ENCODE results near the gene NDE1. TPM values are rescaled to one million over a fixed set of nuclear protein-coding genes. Genes with fewer than 3 reads are reported as not detected.

NDE1 gene, protein sequence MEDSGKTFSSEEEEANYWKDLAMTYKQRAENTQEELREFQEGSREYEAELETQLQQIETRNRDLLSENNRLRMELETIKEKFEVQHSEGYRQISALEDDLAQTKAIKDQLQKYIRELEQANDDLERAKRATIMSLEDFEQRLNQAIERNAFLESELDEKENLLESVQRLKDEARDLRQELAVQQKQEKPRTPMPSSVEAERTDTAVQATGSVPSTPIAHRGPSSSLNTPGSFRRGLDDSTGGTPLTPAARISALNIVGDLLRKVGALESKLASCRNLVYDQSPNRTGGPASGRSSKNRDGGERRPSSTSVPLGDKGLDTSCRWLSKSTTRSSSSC
- 28.2 and 31.4 TPM in 2 replicates for total RNA-seq

GRCh38 chr16:15650019-15650697 is at the start of gene NDE1:
NDE1 (plus strand) TSS chr16:15650245; CDS start chr16:15664779, 14,534 bp downstream.
- DNase-seq (ENCODE audit: low read depth), result peak; percentile 58
- TF ChIP-seq CTCF (IDR thresholded peaks at IDR 0.05; ENCODE audit: insufficient read depth, low read length, poor library complexity, severe bottlenecking), result no peak
- H3K4me3 ChIP-seq (ENCODE audit: low read depth, low read length), result peak within 1 kb of the TSS; percentile 97
- H3K36me3 ChIP-seq (ENCODE audit: control insufficient read depth, insufficient read depth, low read length), result no peaks in the 10 kb centered on the region
- H3K27me3 ChIP-seq (ENCODE audit: control insufficient read depth, insufficient read depth, low read length), result no peaks in the 10 kb centered on the region

GRCh38 chr16:15601212-15601879 is 48.7 kb upstream of the NDE1 start:
- no peak for TF ChIP-seq CTCF (IDR thresholded peaks at IDR 0.05; ENCODE audit: insufficient read depth, low read length, poor library complexity, severe bottlenecking)
- Histone ChIP-seq H3K4me3 (ENCODE audit: low read depth, low read length) (no peak overlapping the region), H3K36me3 (ENCODE audit: control insufficient read depth, insufficient read depth, low read length) (peaks cover 4% of the 10 kb centered on the region), H3K27me3 (ENCODE audit: control insufficient read depth, insufficient read depth, low read length) (no peaks in the 10 kb centered on the region)
- DNase-seq (ENCODE audit: low read depth), result no peak

- H3K27me3 ChIP-seq (ENCODE audit: control insufficient read depth, insufficient read depth, low read length), result no peaks in the 10 kb centered on the region
- no peak for TF ChIP-seq CTCF (IDR thresholded peaks at IDR 0.05; ENCODE audit: insufficient read depth, low read length, poor library complexity, severe bottlenecking)
- peaks cover 4% of the 10 kb centered on the region for H3K36me3 ChIP-seq (ENCODE audit: control insufficient read depth, insufficient read depth, low read length)
- no peak overlapping the region for H3K4me3 ChIP-seq (ENCODE audit: low read depth, low read length)
- DNase-seq (ENCODE audit: low read depth), result no peak
Observed at GRCh38 chr16:15602285-15603044, 47.6 kb upstream of the NDE1 start.

DNA sequence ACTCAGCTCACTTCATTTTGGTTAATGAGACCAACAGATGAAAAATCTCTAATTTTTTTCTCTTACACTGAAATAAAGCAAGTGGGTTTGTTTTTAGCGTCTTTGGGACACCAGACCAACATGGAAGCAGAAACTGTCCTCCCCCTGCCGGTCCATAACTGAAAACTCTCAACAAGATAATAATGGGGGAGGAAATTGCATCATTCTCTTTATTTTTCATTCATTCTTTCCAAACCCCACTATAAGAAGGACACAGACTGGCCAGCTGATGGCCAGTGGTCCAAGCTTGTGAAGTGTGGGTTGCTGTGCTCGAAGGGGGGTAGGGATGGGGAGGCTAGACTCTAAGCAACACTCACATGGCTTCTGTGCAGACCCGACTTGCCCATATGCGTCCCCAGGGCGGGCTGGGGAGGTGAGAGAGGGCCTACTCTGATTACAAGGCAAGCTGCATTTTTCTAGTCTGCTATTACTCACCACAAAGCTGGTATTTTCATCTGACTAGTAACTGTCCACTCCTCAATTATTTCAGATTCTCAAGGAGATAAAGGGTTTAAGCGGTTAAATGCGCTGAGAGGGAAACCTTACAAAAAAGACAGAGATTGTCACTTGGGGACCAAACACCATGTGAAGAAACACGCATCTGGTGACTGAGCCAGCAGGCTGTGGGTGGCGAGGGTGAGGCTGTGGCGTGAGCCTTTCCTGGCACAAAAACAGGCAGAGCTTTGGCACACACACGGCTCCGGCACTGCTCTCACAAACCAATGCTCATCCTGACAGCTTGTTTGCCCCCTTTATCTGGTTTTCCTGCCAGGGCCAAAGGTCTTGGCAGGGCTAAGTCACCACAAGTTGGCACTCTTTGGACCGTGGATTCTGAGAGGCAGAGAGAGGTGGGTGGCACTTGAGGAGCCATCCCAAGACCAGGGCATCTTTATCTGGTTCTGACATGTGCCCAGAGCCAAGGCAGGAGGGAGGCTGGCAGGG is 45.3 kb upstream of the NDE1 start:
- H3K4me3 ChIP-seq (ENCODE audit: low read depth, low read length), result no peak overlapping the region
- no peaks in the 10 kb centered on the region for H3K27me3 ChIP-seq (ENCODE audit: control insufficient read depth, insufficient read depth, low read length)
- no peak for DNase-seq (ENCODE audit: low read depth)
- peaks cover 1% of the 10 kb centered on the region for H3K36me3 ChIP-seq (ENCODE audit: control insufficient read depth, insufficient read depth, low read length)
- TF ChIP-seq CTCF (IDR thresholded peaks at IDR 0.05; ENCODE audit: insufficient read depth, low read length, poor library complexity, severe bottlenecking), result no peak

Measured in kidney epithelial cell (primary cell).